Body of pancreas (tissue), 4 donors: ENCODE measurements around the gene ADAMTS13. TPM values are rescaled to one million over a fixed set of nuclear protein-coding genes. Genes with fewer than 3 reads are reported as not detected.

ENCODE experiments used
- ATAC-seq: fragments of 150-250 bp; one replicate; pipeline ENCODE4 v1.9.1; 2016
- DNase-seq, 4 donors: peaks; one replicate each; pipeline ENCODE4 v3.0.0-alpha.2; 2019
- H3K27ac ChIP-seq, 4 donors: fragments of 200-600 bp; sonication (generic); 1 replicate in 3 of 4; 2 replicates in 1 of 4; pipeline versions ENCODE4 v1.5.1 to v1.6.1; 2016 to 2019; ENCODE audit warnings: mild to moderate bottlenecking in 1 of 4, mixed read lengths in 1 of 4, moderate library complexity in 1 of 4
- H3K27me3 ChIP-seq, 2 donors: fragments of 200-600 bp; sonication (generic); one replicate each; pipeline ENCODE4 v1.6.0; 2016; ENCODE audit warnings: mild to moderate bottlenecking in 1 of 2
- H3K36me3 ChIP-seq, 2 donors: fragments of 200-600 bp; sonication (generic); replicated peaks in 1 of 2; 2 replicates each; pipeline ENCODE4 v1.5.1; 2016; ENCODE audit warnings: low read depth in 2 of 2; ENCODE audit not compliant: insufficient read depth in 1 of 2
- H3K4me1 ChIP-seq: fragments of 200-600 bp; sonication (generic); one replicate; pipeline ENCODE4 v1.6.0; 2016
- H3K4me3 ChIP-seq, 2 donors: fragments of 200-600 bp; sonication (generic); 1 replicate in 1 of 2; 2 replicates in 1 of 2; pipeline ENCODE4 v1.5.1; 2016 to 2019
- H3K9me3 ChIP-seq, 3 donors: fragments of 200-600 bp; sonication (generic); 1 replicate in 2 of 3; 2 replicates in 1 of 3; pipeline ENCODE4 v1.5.1; 2016
- POLR2A ChIP-seq, 3 donors: fragments of 450-650 bp; IDR thresholded peaks; one replicate each; pipeline ENCODE4 v1.6.1; 2016; ENCODE audit warnings: antibody characterized with exemption in 3 of 3, mild to moderate bottlenecking in 2 of 3
- WGBS, 2 donors: methylation state at CpG; one replicate each; pipeline ENCODE4 v1.1.5; 2017; 5-methylcytosine and 5-hydroxymethylcytosine counted together
- intact Hi-C: fragments of 100-400 bp; cut with DNase I; formaldehyde crosslinking; loops from one replicate; pipeline ENCODE4 v1.15.1; 2023
- total RNA-seq, 2 donors: library from RNA; depleted of rRNA; stranded (reverse); fragments of >200 nt; gene quantifications; one replicate each; pipeline ENCODE4 v1.1.0, GENCODE V29; 2016
- TF ChIP-seq, protein P1 (sequence below), 7 experiments: fragments of 450-650 bp in 4 of 7; fragments of 200-600 bp in 3 of 7; sonication (generic) in 3 of 7; IDR thresholded peaks; one replicate each; pipeline ENCODE4 v1.5.1; 2016 to 2019; ENCODE audit warnings: antibody characterized with exemption in 7 of 7

The ADAMTS13 gene
- total RNA-seq, 2 donors from 2014 or later, result 2.3 to 5.6 TPM

DNA sequence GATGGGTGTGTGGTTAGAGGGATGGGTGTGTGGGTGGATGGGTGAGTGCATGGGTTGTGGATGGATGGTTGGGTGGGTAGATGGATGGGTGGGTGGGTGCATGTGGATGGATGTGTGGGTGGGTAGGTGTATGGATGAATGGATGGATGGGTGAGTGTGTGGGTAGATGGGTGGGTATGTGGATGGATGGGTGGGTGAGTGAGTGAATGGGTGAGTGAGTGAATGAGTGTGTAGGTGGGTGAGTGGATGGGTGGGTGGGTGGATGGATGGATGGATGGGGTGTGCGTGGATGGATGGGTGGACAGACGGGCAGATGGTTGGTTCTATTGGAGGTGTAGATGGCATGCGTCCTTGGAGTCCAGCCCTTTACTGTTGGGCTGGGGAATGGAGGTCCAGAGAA, 28.8 kb upstream of the ADAMTS13 start:
- WGBS, 2 donors, result 77 to 81% methylated on average over 3 of the region's 3 CpGs
- H3K27me3 ChIP-seq, result peaks cover 0 to 9% of the 10 kb centered on the region in 2 donors
- H3K4me3 ChIP-seq, result no peak overlapping the region
- TF ChIP-seq, protein P1, sequence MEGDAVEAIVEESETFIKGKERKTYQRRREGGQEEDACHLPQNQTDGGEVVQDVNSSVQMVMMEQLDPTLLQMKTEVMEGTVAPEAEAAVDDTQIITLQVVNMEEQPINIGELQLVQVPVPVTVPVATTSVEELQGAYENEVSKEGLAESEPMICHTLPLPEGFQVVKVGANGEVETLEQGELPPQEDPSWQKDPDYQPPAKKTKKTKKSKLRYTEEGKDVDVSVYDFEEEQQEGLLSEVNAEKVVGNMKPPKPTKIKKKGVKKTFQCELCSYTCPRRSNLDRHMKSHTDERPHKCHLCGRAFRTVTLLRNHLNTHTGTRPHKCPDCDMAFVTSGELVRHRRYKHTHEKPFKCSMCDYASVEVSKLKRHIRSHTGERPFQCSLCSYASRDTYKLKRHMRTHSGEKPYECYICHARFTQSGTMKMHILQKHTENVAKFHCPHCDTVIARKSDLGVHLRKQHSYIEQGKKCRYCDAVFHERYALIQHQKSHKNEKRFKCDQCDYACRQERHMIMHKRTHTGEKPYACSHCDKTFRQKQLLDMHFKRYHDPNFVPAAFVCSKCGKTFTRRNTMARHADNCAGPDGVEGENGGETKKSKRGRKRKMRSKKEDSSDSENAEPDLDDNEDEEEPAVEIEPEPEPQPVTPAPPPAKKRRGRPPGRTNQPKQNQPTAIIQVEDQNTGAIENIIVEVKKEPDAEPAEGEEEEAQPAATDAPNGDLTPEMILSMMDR (IDR thresholded peaks at IDR 0.05), result no peak
- TF ChIP-seq POLR2A (IDR thresholded peaks at IDR 0.05), result no peak
- no peaks in the 10 kb centered on the region for H3K9me3 ChIP-seq
- no peak for DNase-seq
- H3K4me1 ChIP-seq, result no peaks in the 10 kb centered on the region
- intact Hi-C loops, result no loop called here
- H3K36me3 ChIP-seq, result no peaks in the 10 kb centered on the region
- ATAC-seq, result no peak
- H3K27ac ChIP-seq, result no peak overlapping the region

DNA sequence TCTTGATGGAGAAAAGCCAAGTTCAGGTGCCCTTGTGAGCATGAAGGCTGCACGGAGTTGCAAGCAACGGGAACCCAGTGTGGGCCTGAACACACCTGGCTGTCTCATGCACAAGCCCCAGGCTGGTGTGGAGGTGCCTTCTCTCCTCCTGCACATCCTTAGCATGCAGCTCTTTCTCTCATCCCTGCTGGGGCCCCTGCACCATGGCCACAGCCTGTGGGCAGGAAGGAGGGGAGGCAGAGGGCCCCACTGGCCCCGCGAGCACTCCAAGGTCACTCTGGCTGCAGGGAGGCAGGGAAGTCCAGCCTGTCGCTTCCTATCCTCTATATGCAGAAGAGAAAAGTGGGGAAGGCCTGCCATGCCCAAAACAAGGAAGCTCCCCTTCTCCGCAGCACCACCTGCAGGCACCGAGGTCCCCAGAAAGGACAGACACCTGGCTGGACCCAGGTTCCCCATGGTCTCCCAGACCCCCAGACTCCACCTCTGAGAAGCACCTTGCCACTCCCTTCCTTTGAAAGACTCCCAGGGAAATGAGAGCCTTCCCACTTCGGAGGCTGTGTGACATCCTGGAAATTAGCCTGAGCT, 27.4 kb upstream of the ADAMTS13 start:
- intact Hi-C loops, result no loop called here
- TF ChIP-seq, protein P1 (IDR thresholded peaks at IDR 0.05), result no peak
- TF ChIP-seq POLR2A (IDR thresholded peaks at IDR 0.05), result no peak
- Histone ChIP-seq H3K9me3 (no peaks in the 10 kb centered on the region), H3K36me3 (no peaks in the 10 kb centered on the region), H3K4me3 (no peak overlapping the region), H3K27ac (no peak overlapping the region), H3K4me1 (no peaks in the 10 kb centered on the region), H3K27me3 (peaks cover 0 to 9% of the 10 kb centered on the region in 2 donors)
- WGBS, 2 donors, result 15 to 17% methylated on average over 5 to 8 of the region's 8 CpGs
- ATAC-seq (no peak), DNase-seq (no peak)

DNA sequence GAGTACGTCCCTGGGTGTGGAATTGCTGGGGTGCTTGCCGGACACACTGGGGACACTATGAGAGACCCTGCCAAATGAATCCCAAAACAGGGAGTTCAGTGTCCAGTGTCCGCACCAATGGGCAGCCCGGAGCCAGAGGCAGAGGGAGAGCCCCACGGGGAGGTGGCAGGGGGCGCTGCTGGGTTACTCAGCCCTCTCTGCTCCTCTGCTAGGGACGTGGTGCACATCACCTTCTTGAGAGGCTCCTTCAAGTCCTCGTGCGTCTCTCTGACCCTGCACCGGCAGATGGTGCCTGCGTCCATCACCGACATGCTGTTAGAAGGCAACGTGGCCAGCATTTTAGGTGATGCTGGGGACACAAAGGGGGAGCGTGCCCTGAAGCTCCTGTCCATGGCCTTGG, 25.2 kb upstream of the ADAMTS13 start:
- no peaks in the 10 kb centered on the region for H3K9me3 ChIP-seq
- WGBS, 2 donors, result 25 to 26% methylated on average over 10 to 14 of the region's 14 CpGs
- H3K4me1 ChIP-seq, result no peaks in the 10 kb centered on the region
- TF ChIP-seq, protein P1 (IDR thresholded peaks at IDR 0.05), result no peak
- TF ChIP-seq POLR2A (IDR thresholded peaks at IDR 0.05), result no peak
- peak in 1 of 4 donors; percentile 34 for DNase-seq
- intact Hi-C loops, result no loop called here
- peaks cover 0 to 9% of the 10 kb centered on the region in 2 donors for H3K27me3 ChIP-seq
- H3K4me3 ChIP-seq, result no peak overlapping the region
- H3K36me3 ChIP-seq, result no peaks in the 10 kb centered on the region
- H3K27ac ChIP-seq, result no peak overlapping the region
- ATAC-seq, result no peak

DNA sequence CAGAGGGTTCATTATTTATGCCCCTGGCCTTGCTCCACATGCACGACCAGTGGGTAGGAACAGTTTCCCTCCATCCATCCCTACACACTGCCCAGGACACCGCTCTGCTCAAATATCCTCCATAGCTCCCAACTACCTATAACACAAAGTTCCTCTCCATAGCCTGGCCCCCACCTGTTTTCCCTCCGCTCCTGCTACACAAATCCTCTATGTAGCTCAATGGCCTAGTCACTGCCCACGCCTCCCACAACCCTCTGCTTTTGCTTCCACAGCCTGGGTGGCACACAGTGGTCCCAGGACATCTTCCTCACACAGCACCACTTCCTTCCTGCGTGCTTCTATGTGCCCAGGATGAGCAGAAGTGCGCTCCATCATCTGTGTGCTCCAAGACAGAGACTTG, 24.8 kb upstream of the ADAMTS13 start:
- WGBS, 2 donors, result 69% methylated on average over 6 of the region's 6 CpGs
- H3K4me1 ChIP-seq, result no peaks in the 10 kb centered on the region
- intact Hi-C loops, result no loop called here

More for the DNA sequence above, 24.8 kb upstream of the ADAMTS13 start:
- H3K27ac ChIP-seq, result no peak overlapping the region
- TF ChIP-seq, protein P1 (IDR thresholded peaks at IDR 0.05), result no peak
- no peak for TF ChIP-seq POLR2A (IDR thresholded peaks at IDR 0.05)
- ATAC-seq, result no peak
- H3K36me3 ChIP-seq, result no peaks in the 10 kb centered on the region
- H3K4me3 ChIP-seq, result no peak overlapping the region
- DNase-seq, result no peak
- peaks cover 0 to 9% of the 10 kb centered on the region in 2 donors for H3K27me3 ChIP-seq
- H3K9me3 ChIP-seq, result no peaks in the 10 kb centered on the region
